GM23338 (cell line): ENCODE data around the gene ZNF267. TPM values are rescaled to one million over a fixed set of nuclear protein-coding genes. Genes with fewer than 3 reads are reported as not detected.
"Not testable (repeated sequence)": the region's sequence is repeated elsewhere in the genome, so short reads cannot be mapped to it uniquely, and the experiment has no call there.

Experiments
- ATAC-seq: fragments of 200-7000 bp; cut with Tn5 transposase; 3 replicates; pipeline ENCODE4 v1.9.1; 2020
- DNase-seq: peaks from one replicate; pipeline ENCODE4 v3.0.0-alpha.2; 2015; ENCODE audit warnings: low spot score
- H2AFZ ChIP-seq: fragments of 200-600 bp; sonication (generic); 2 replicates; pipeline ENCODE4 v1.8.0; 2016; ENCODE audit warnings: antibody characterized with exemption, mild to moderate bottlenecking, moderate library complexity
- H3F3A ChIP-seq: fragments of 200-600 bp; sonication (generic); replicated peaks from 2 replicates; pipeline ENCODE4 v1.8.0; 2017; ENCODE audit warnings: antibody characterized with exemption, mixed run types, low read depth
- H3K27ac ChIP-seq: fragments of 200-600 bp; sonication (generic); 2 replicates; pipeline ENCODE4 v1.6.1; 2016; ENCODE audit warnings: low read depth
- H3K27me3 ChIP-seq: fragments of 200-600 bp; sonication (generic); 2 replicates; pipeline ENCODE4 v1.8.0; 2016; ENCODE audit warnings: mild to moderate bottlenecking, mixed run types, moderate library complexity; ENCODE audit not compliant: insufficient read depth
- H3K36me3 ChIP-seq: fragments of 200-600 bp; sonication (generic); 2 replicates; pipeline ENCODE4 v1.8.0; 2016; ENCODE audit warnings: mild to moderate bottlenecking; ENCODE audit not compliant: insufficient read depth
- H3K4me1 ChIP-seq: fragments of 200-600 bp; sonication (generic); 2 replicates; pipeline ENCODE4 v1.8.0; 2016; ENCODE audit warnings: mild to moderate bottlenecking, moderate library complexity; ENCODE audit not compliant: insufficient read depth
- H3K4me2 ChIP-seq: fragments of 200-600 bp; sonication (generic); 2 replicates; pipeline ENCODE4 v1.7.1; 2017; ENCODE audit warnings: mixed run types
- H3K4me3 ChIP-seq: fragments of 200-600 bp; sonication (generic); 2 replicates; pipeline ENCODE4 v1.6.1; 2016; ENCODE audit warnings: mixed run types
- H3K79me2 ChIP-seq: fragments of 200-600 bp; sonication (generic); replicated peaks from 2 replicates; pipeline ENCODE4 v1.8.0; 2017; ENCODE audit warnings: mild to moderate bottlenecking; ENCODE audit not compliant: insufficient read depth
- H3K9me2 ChIP-seq: fragments of 200-600 bp; sonication (generic); 2 replicates; pipeline ENCODE4 v1.8.0; 2017; ENCODE audit not compliant: insufficient read depth
- H4K20me1 ChIP-seq: fragments of 200-600 bp; sonication (generic); replicated peaks from 2 replicates; pipeline ENCODE4 v1.8.0; 2017; ENCODE audit warnings: mild to moderate bottlenecking; ENCODE audit not compliant: insufficient read depth
- H3K27ac Mint-ChIP-seq: 2 replicates; pipeline ENCODE4 v1.8.0; 2020; ENCODE audit warnings: inconsistent platforms, mild to moderate bottlenecking, moderate library complexity, mixed read lengths
- H3K27me3 Mint-ChIP-seq: 3 replicates; pipeline ENCODE4 v1.8.0; 2022; ENCODE audit warnings: low read depth, mild to moderate bottlenecking, moderate library complexity, mixed read lengths, inconsistent platforms; ENCODE audit not compliant: insufficient read depth, poor library complexity
- H3K36me3 Mint-ChIP-seq: 3 replicates; pipeline ENCODE4 v1.8.0; 2021; ENCODE audit warnings: low read depth, mild to moderate bottlenecking, inconsistent platforms, moderate library complexity, mixed read lengths
- H3K4me1 Mint-ChIP-seq: 3 replicates; pipeline ENCODE4 v1.8.0; 2020; ENCODE audit warnings: mild to moderate bottlenecking, inconsistent platforms, mixed read lengths
- H3K4me3 Mint-ChIP-seq: 3 replicates; pipeline ENCODE4 v1.8.0; 2021; ENCODE audit warnings: moderate library complexity, mild to moderate bottlenecking, inconsistent platforms, mixed read lengths
- H3K9me3 Mint-ChIP-seq: 3 replicates; pipeline ENCODE4 v1.8.0; 2020; ENCODE audit warnings: moderate library complexity, mild to moderate bottlenecking, inconsistent platforms, mixed read lengths
- CREB1 ChIP-seq: fragments of 250-450 bp; sonication (Bioruptor Pico); IDR thresholded peaks from 2 replicates; pipeline ENCODE4 v1.5.0; 2020; ENCODE audit warnings: low read depth, mild to moderate bottlenecking, moderate library complexity
- JUNB ChIP-seq: IDR thresholded peaks from one replicate; pipeline ENCODE4 v1.6.1; 2016; ENCODE audit warnings: antibody characterized with exemption; ENCODE audit not compliant: unreplicated experiment
- polyA plus RNA-seq: library from polyadenylated mRNA; unstranded; fragments of >200 nt; fragmentation: Nextera tagmentation; extraction: Ambion mirVana; gene quantifications from 2 replicates; pipeline ENCODE4 v1.2.1, GENCODE V29; 2016
- total RNA-seq: library from RNA; depleted of rRNA; stranded (reverse); fragments of >200 nt; shearing (Covaris generic); gene quantifications from 2 replicates; pipeline ENCODE4 v1.2.3, GENCODE V29; 2014
- TF ChIP-seq, protein P1 (sequence below): IDR thresholded peaks from one replicate; pipeline ENCODE4 v1.6.1; 2018; ENCODE audit warnings: antibody characterized with exemption; ENCODE audit not compliant: unreplicated experiment

The ZNF267 gene
- total and polyA plus RNA-seq, 2 experiments from 2014 or later, result 13.8 to 31.7 TPM

DNA sequence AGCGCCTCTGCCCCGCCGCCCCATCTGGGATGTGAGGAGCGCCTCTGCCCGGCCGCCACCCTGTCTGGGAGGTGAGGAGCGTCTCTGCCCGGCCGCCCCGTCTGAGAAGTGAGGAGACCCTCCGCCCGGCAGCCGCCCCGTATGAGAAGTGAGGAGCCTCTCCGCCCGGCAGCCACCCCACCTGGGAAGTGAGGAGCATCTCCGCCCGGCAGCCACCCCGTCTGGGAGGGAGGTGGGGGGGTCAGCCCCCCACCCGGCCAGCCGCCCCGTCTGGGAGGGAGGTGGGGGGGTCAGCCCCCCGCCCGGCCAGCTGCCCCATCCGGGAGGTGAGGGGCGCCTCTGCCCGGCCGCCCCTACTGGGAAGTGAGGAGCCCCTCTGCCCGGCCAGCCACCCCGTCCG is 37.2 kb upstream of the ZNF267 start:
- not testable (repeated sequence) for H3K4me1 Mint-ChIP-seq, H3K4me2 ChIP-seq, H3K9me2 ChIP-seq, H3K27me3 ChIP-seq, H3K27me3 Mint-ChIP-seq, DNase-seq, H3K27ac Mint-ChIP-seq, H3F3A ChIP-seq, H4K20me1 ChIP-seq, H3K27ac ChIP-seq, ATAC-seq, H2AFZ ChIP-seq, H3K4me1 ChIP-seq, H3K4me3 Mint-ChIP-seq, H3K4me3 ChIP-seq, H3K79me2 ChIP-seq
- Mint-ChIP-seq H3K36me3 (peaks cover 32% of the 10 kb centered on the region), H3K9me3 (peaks cover 87% of the 10 kb centered on the region)
- peaks cover 10% of the 10 kb centered on the region; the same call in 1 of the 2 replicates for H3K36me3 ChIP-seq

DNA sequence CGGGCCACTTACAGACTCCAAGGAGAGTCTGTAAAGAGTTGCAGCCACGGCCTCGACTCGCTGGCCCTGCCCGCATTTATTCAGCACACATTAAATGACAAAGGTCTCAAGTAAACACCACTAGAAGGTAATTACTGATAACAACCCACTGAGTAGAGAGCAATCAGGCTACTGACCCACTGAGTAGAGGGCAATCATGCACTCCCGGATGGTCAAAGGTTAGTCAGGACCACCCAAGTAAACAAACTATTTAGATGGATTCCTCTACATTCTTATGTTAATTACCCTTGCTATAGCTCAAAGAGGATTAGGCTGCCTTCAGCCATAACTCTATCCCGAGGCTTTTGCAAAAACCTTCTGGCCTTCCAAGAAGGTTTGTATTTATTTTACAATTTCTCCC is 30.7 kb upstream of the ZNF267 start:
- no peaks in the 10 kb centered on the region for H3F3A ChIP-seq
- no peaks in the 10 kb centered on the region for H3K79me2 ChIP-seq
- TF ChIP-seq JUNB, result no peak
- TF ChIP-seq CREB1 (CRISPR knock-in tag), result no peak
- H3K36me3 ChIP-seq, result peaks cover 6% of the 10 kb centered on the region; the same call in 1 of the 2 replicates
- H3K4me2 ChIP-seq, result no peak overlapping the region
- ATAC-seq, result no peak
- H3K9me3 Mint-ChIP-seq, result peaks cover 95% of the 10 kb centered on the region
- no peak overlapping the region for H3K27ac ChIP-seq
- H2AFZ ChIP-seq, result no peak overlapping the region
- no peak overlapping the region for H3K4me3 Mint-ChIP-seq
- H4K20me1 ChIP-seq, result no peaks in the 10 kb centered on the region
- no peaks in the 10 kb centered on the region for H3K4me1 Mint-ChIP-seq
- H3K36me3 Mint-ChIP-seq, result peaks cover 29% of the 10 kb centered on the region
- H3K27me3 ChIP-seq, result no peaks in the 10 kb centered on the region
- no peak overlapping the region; the same call in 1 of the 2 replicates for H3K4me3 ChIP-seq
- no peak overlapping the region for H3K27ac Mint-ChIP-seq
- no peaks in the 10 kb centered on the region for H3K4me1 ChIP-seq
- DNase-seq, result peak; percentile 3
- H3K9me2 ChIP-seq, result no peaks in the 10 kb centered on the region
- peaks cover 3% of the 10 kb centered on the region for H3K27me3 Mint-ChIP-seq

DNA sequence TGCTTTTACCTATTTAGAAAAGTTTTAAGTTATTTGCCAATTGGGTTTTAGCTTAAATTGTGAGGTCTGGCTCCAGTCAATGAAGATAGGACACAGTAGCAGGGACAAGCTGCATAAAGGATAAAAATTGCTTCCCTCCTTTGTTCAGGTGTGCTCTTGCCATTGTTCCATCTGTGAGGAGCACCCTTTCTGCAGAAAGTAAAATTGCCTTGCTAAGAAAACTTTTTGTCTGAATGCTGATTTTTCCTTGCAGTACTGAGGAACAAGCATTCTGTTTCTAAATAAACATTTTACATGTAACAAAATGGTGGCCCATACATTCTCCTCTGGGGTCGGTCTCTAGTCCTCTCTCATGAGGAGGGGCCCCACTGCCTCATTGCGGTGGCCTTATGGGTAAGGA is 25.0 kb upstream of the ZNF267 start:
- H3K79me2 ChIP-seq, H3K4me3 ChIP-seq: not testable (repeated sequence)
- H3K9me3 Mint-ChIP-seq, result peaks cover 87% of the 10 kb centered on the region

DNA sequence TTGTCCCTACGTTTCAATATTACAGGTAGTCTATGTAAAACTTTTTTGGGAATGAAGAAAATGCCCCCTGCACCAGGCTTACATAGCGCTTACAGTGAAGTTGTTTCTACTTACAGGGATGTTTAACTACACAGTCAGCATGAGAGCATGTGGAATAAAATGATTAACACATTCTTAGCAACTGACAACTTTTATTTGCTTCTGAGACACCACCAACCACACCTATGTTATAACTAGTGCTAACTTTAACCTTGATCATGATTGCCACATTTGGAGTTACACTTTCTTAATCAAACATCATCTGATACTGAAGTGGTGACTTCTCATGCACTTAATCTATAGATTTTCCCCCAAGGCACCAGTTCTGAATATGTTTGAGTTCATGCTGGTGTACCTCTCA is 20.3 kb upstream of the ZNF267 start:
- Histone ChIP-seq H2AFZ (no peak overlapping the region), H3K4me2 (no peak overlapping the region), H3K9me2 (no peaks in the 10 kb centered on the region), H3K36me3 (peaks cover 2% of the 10 kb centered on the region; the same call in 1 of the 2 replicates), H3K79me2 (no peaks in the 10 kb centered on the region), H3K27me3 (no peaks in the 10 kb centered on the region), H3K4me1 (no peaks in the 10 kb centered on the region), H3K4me3 (no peak overlapping the region), H3F3A (no peaks in the 10 kb centered on the region), H3K27ac (no peak overlapping the region), H4K20me1 (no peaks in the 10 kb centered on the region)
- Mint-ChIP-seq H3K9me3 (peaks cover 89% of the 10 kb centered on the region), H3K27ac (no peak overlapping the region), H3K4me3 (no peak overlapping the region), H3K27me3 (peaks cover 2% of the 10 kb centered on the region), H3K4me1 (no peaks in the 10 kb centered on the region), H3K36me3 (peaks cover 31% of the 10 kb centered on the region)
- no peak for DNase-seq
- no peak for ATAC-seq
- TF ChIP-seq, protein P1, sequence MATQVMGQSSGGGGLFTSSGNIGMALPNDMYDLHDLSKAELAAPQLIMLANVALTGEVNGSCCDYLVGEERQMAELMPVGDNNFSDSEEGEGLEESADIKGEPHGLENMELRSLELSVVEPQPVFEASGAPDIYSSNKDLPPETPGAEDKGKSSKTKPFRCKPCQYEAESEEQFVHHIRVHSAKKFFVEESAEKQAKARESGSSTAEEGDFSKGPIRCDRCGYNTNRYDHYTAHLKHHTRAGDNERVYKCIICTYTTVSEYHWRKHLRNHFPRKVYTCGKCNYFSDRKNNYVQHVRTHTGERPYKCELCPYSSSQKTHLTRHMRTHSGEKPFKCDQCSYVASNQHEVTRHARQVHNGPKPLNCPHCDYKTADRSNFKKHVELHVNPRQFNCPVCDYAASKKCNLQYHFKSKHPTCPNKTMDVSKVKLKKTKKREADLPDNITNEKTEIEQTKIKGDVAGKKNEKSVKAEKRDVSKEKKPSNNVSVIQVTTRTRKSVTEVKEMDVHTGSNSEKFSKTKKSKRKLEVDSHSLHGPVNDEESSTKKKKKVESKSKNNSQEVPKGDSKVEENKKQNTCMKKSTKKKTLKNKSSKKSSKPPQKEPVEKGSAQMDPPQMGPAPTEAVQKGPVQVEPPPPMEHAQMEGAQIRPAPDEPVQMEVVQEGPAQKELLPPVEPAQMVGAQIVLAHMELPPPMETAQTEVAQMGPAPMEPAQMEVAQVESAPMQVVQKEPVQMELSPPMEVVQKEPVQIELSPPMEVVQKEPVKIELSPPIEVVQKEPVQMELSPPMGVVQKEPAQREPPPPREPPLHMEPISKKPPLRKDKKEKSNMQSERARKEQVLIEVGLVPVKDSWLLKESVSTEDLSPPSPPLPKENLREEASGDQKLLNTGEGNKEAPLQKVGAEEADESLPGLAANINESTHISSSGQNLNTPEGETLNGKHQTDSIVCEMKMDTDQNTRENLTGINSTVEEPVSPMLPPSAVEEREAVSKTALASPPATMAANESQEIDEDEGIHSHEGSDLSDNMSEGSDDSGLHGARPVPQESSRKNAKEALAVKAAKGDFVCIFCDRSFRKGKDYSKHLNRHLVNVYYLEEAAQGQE, result no peak

More for the DNA sequence above, 25.0 kb upstream of the ZNF267 start:
- H3K27me3 Mint-ChIP-seq, H3K4me2 ChIP-seq, ATAC-seq, H3K4me1 ChIP-seq, H4K20me1 ChIP-seq, H3K27ac ChIP-seq, H2AFZ ChIP-seq, DNase-seq, H3K27me3 ChIP-seq, H3K36me3 ChIP-seq, H3K27ac Mint-ChIP-seq, H3K4me1 Mint-ChIP-seq, H3K9me2 ChIP-seq, H3F3A ChIP-seq, H3K4me3 Mint-ChIP-seq: not testable (repeated sequence)
- peaks cover 40% of the 10 kb centered on the region for H3K36me3 Mint-ChIP-seq
